GM19099 (cell line): ENCODE results near the gene RNASE4.

Experiments
- POLR2A ChIP-seq: IDR thresholded peaks from 3 replicates; pipeline ENCODE4 v1.6.1; 2011; ENCODE audit warnings: low read depth; ENCODE audit not compliant: insufficient read length; ENCODE audit errors: extremely low read depth

Gene RNASE4

GRCh38 chr14:20686386-20687143 lies 2.2 kb downstream of the RNASE4 start:
- no peak for TF ChIP-seq POLR2A

- no peak for TF ChIP-seq POLR2A
Measured at GRCh38 chr14:20687362-20688166, 3.2 kb downstream of the RNASE4 start.

- TF ChIP-seq POLR2A, result no peak
Measured at GRCh38 chr14:20688167-20688839, 3.9 kb downstream of the RNASE4 start, which contains the start of gene ANG. Gene ANG (plus strand): TSS chr14:20688764. CDS start chr14:20693565, 4,801 bp downstream.

GRCh38 chr14:20690848-20691640 lies 6.7 kb downstream of the RNASE4 start:
- TF ChIP-seq POLR2A, result no peak

- TF ChIP-seq POLR2A, result no peak
Measured at GRCh38 chr14:20692116-20692751, 7.9 kb downstream of the RNASE4 start.

GRCh38 chr14:20696764-20697163 lies 12.4 kb downstream of the RNASE4 start:
- TF ChIP-seq POLR2A, result no peak

- TF ChIP-seq POLR2A, result no peak
Measured at GRCh38 chr14:20697273-20698017, 13.1 kb downstream of the RNASE4 start.

GRCh38 chr14:20698018-20698329 lies 13.6 kb downstream of the RNASE4 start:
- TF ChIP-seq POLR2A, result no peak

GRCh38 chr14:20698934-20699333 lies 14.6 kb downstream of the RNASE4 start:
- TF ChIP-seq POLR2A, result no peak

GRCh38 chr14:20699931-20700330 lies 15.6 kb downstream of the RNASE4 start:
- TF ChIP-seq POLR2A, result no peak

- TF ChIP-seq POLR2A, result no peak
Measured at GRCh38 chr14:20706657-20707355, 22.4 kb downstream of the RNASE4 start.

- no peak for TF ChIP-seq POLR2A
Measured at GRCh38 chr14:20707622-20708021, 23.3 kb downstream of the RNASE4 start.

- no peak for TF ChIP-seq POLR2A
Measured at GRCh38 chr14:20711261-20711660, 26.9 kb downstream of the RNASE4 start.
